Smooth muscle cell (in vitro differentiated cells): ENCODE results near the gene ZSWIM6. TPM values are rescaled to one million over a fixed set of nuclear protein-coding genes. Genes with fewer than 3 reads are reported as not detected.

ENCODE experiments used
- DNase-seq: peaks from one replicate; lab custom pipeline; 2025; ENCODE audit not compliant: unreplicated experiment; lab: John Stamatoyannopoulos, UW
- H2AFZ ChIP-seq: fragments of 200-600 bp; sonication (generic); 2 replicates; pipeline ENCODE4 v1.6.0; 2016; ENCODE audit warnings: antibody characterized with exemption, low read depth, mild to moderate bottlenecking
- H3F3A ChIP-seq: fragments of 200-600 bp; sonication (generic); 2 replicates; pipeline ENCODE4 v1.6.0; 2017; ENCODE audit warnings: antibody characterized with exemption, low read depth
- H3K27ac ChIP-seq: fragments of 200-600 bp; sonication (generic); 2 replicates; pipeline ENCODE4 v1.5.1; 2016; ENCODE audit warnings: low read depth, mild to moderate bottlenecking
- H3K27me3 ChIP-seq: fragments of 200-600 bp; sonication (generic); 2 replicates; pipeline ENCODE4 v1.6.1; 2016; ENCODE audit warnings: low read depth, mild to moderate bottlenecking
- H3K36me3 ChIP-seq: fragments of 200-600 bp; sonication (generic); 2 replicates; pipeline ENCODE4 v1.5.1; 2016; ENCODE audit warnings: low read depth
- H3K4me1 ChIP-seq: fragments of 200-600 bp; sonication (generic); 2 replicates; pipeline ENCODE4 v1.5.1; 2016; ENCODE audit warnings: low read depth
- H3K4me2 ChIP-seq: fragments of 200-600 bp; sonication (generic); 2 replicates; pipeline ENCODE4 v1.6.0; 2016; ENCODE audit warnings: mild to moderate bottlenecking
- H3K4me3 ChIP-seq: fragments of 200-600 bp; sonication (generic); 2 replicates; pipeline ENCODE4 v1.5.1; 2016; ENCODE audit warnings: mild to moderate bottlenecking
- H3K79me2 ChIP-seq: fragments of 200-600 bp; sonication (generic); 2 replicates; pipeline ENCODE4 v1.6.0; 2016; ENCODE audit warnings: low read depth, mild to moderate bottlenecking
- H3K9ac ChIP-seq: fragments of 200-600 bp; sonication (generic); 2 replicates; pipeline ENCODE4 v1.6.0; 2016; ENCODE audit warnings: low read depth
- H3K9me3 ChIP-seq: fragments of 200-600 bp; sonication (generic); replicated peaks from 2 replicates; pipeline ENCODE4 v1.5.1; 2016; ENCODE audit warnings: low read depth
- H4K20me1 ChIP-seq: fragments of 200-600 bp; sonication (generic); 2 replicates; pipeline ENCODE4 v1.6.0; 2016; ENCODE audit warnings: low read depth
- CTCF ChIP-seq: fragments of 200-600 bp; sonication (generic); IDR thresholded peaks from 2 replicates; pipeline ENCODE4 v1.5.1; 2017; ENCODE audit warnings: borderline replicate concordance, mild to moderate bottlenecking, antibody characterized with exemption; ENCODE audit not compliant: insufficient read depth, poor library complexity, severe bottlenecking
- WGBS: methylation state at CpG from one replicate; pipeline ENCODE4 v1.1.7; 2016; ENCODE audit warnings: low lambda C conversion rate; 5-methylcytosine and 5-hydroxymethylcytosine counted together
- polyA plus RNA-seq: library from polyadenylated mRNA; unstranded; fragments of >200 nt; fragmentation: Nextera tagmentation; extraction: Ambion mirVana; gene quantifications from 2 replicates; pipeline ENCODE4 v1.2.1, GENCODE V29; 2016
- total RNA-seq: library from RNA; depleted of rRNA; stranded (reverse); fragments of >200 nt; gene quantifications from 2 replicates; pipeline ENCODE4 v1.2.3, GENCODE V29; 2014

Gene ZSWIM6
- total and polyA plus RNA-seq, 2 experiments from 2014 or later = 9.1 to 25.5 TPM

GRCh38 chr5:61332358-61332749, 296 bp downstream of the ZSWIM6 start:
- DNase-seq = no peak
- H3K9ac ChIP-seq = peak overlapping the region; percentile 82
- peak overlapping the region; percentile 80 for H3K4me3 ChIP-seq
- no peak overlapping the region for H2AFZ ChIP-seq
- no peaks in the 10 kb centered on the region for H3K27me3 ChIP-seq
- H3K4me1 ChIP-seq = peaks cover 32% of the 10 kb centered on the region
- no peaks in the 10 kb centered on the region for H3K9me3 ChIP-seq
- H3K27ac ChIP-seq = peak overlapping the region; percentile 93
- H3K36me3 ChIP-seq = no peaks in the 10 kb centered on the region
- no peak overlapping the region for H3K4me2 ChIP-seq
- H4K20me1 ChIP-seq = peaks cover 46% of the 10 kb centered on the region
- TF ChIP-seq CTCF = no peak
- peaks cover 46% of the 10 kb centered on the region for H3K79me2 ChIP-seq
- H3F3A ChIP-seq = peaks cover 15% of the 10 kb centered on the region
- WGBS = 3% methylated on average over 14 of the region's 69 CpGs

GRCh38 chr5:61332851-61333320, 828 bp downstream of the ZSWIM6 start:
- H3K4me3 ChIP-seq = peak overlapping the region; percentile 99
- H2AFZ ChIP-seq = no peak overlapping the region
- peak overlapping the region; percentile 80 for H3K27ac ChIP-seq
- no peaks in the 10 kb centered on the region for H3K36me3 ChIP-seq
- peak overlapping the region; percentile 89 for H3K4me2 ChIP-seq
- H3K4me1 ChIP-seq = peaks cover 30% of the 10 kb centered on the region
- peaks cover 51% of the 10 kb centered on the region for H3K79me2 ChIP-seq
- H3K9me3 ChIP-seq = no peaks in the 10 kb centered on the region
- no peak for TF ChIP-seq CTCF
- 0% methylated on average over 4 of the region's 61 CpGs for WGBS
- peaks cover 52% of the 10 kb centered on the region for H4K20me1 ChIP-seq
- H3K27me3 ChIP-seq = no peaks in the 10 kb centered on the region
- peak overlapping the region; percentile 96 for H3K9ac ChIP-seq
- DNase-seq = peak; percentile 19
- H3F3A ChIP-seq = peaks cover 12% of the 10 kb centered on the region

DNA sequence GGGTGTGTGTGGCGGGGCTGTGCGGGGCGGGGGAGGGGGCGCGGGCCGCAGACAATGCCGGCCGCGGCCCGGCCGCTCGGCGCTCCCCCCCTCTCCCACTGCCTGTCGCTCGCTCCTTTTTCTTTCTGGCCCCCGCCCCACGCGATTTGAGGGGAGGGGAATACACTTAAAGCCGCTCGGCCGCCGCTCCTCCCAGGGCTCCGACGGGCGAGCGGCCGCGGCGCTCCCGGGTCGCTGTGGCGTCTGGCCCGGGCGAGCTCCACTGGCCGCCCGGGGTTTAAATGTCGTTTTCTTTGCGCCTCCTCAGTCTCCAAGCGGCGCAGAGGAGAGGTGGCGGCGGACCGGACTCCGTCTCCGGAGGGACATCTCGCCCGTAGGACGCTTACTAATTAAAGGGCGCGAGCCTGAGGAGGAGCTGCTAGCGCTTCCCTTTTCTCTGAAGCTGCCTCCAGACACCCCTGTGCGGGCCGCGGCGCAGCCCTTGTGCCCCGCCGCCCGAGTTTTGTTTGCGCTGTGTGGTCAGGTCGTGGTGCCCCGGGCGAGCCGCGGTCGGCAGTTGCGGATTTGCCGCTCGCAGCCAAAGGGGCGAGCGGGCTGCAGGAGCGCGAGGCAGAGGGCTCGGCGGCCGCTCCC, 1.4 kb downstream of the ZSWIM6 start:
- WGBS = under 1% methylated on average over 59 of the region's 75 CpGs
- Histone ChIP-seq H3K36me3 (no peaks in the 10 kb centered on the region), H4K20me1 (peaks cover 57% of the 10 kb centered on the region), H3K9ac (peak overlapping the region; percentile 96), H2AFZ (no peak overlapping the region), H3K79me2 (peaks cover 57% of the 10 kb centered on the region), H3K9me3 (no peaks in the 10 kb centered on the region), H3K27ac (peak overlapping the region; percentile 80), H3K27me3 (no peaks in the 10 kb centered on the region), H3F3A (peaks cover 11% of the 10 kb centered on the region), H3K4me3 (peak overlapping the region; percentile 99), H3K4me1 (peaks cover 27% of the 10 kb centered on the region), H3K4me2 (peak overlapping the region; percentile 89)
- DNase-seq = no peak
- no peak for TF ChIP-seq CTCF
